Liver (tissue), 9 donors: ENCODE measurements around the gene LCP2. TPM values are rescaled to one million over a fixed set of nuclear protein-coding genes. Genes with fewer than 3 reads are reported as not detected.

Source experiments
- DNase-seq: peaks from one replicate; pipeline ENCODE4 v3.0.0-alpha.2; 2017; ENCODE audit warnings: low spot score
- H3K27ac ChIP-seq, 2 donors: one replicate each; pipeline ENCODE4 v1.7.0; 2013; ENCODE audit warnings: inconsistent platforms in 2 of 2, low read length in 2 of 2, control low read depth in 1 of 2, low read depth in 1 of 2, mild to moderate bottlenecking in 1 of 2
- H3K27me3 ChIP-seq, 4 donors: one replicate each; pipeline versions ENCODE4 v1.6.1 to v1.7.0; 2013; ENCODE audit warnings: low read length in 3 of 4, inconsistent platforms in 1 of 4, mild to moderate bottlenecking in 1 of 4, moderate library complexity in 1 of 4; ENCODE audit not compliant: control insufficient read depth in 4 of 4, insufficient read depth in 4 of 4
- H3K36me3 ChIP-seq, 4 donors: one replicate each; pipeline versions ENCODE4 v1.6.1 to v1.7.0; 2013; ENCODE audit warnings: low read length in 3 of 4, mild to moderate bottlenecking in 3 of 4, low read depth in 1 of 4, moderate library complexity in 1 of 4; ENCODE audit not compliant: control insufficient read depth in 4 of 4, insufficient read depth in 3 of 4
- H3K4me1 ChIP-seq, 4 donors: one replicate each; pipeline versions ENCODE4 v1.6.1 to v1.7.0; 2013; ENCODE audit warnings: low read length in 3 of 4, mild to moderate bottlenecking in 3 of 4, moderate library complexity in 1 of 4; ENCODE audit not compliant: control insufficient read depth in 4 of 4, insufficient read depth in 4 of 4
- H3K4me3 ChIP-seq, 3 donors: one replicate each; pipeline versions ENCODE4 v1.6.1 to v1.7.0; 2013; ENCODE audit warnings: low read length in 3 of 3, control low read depth in 1 of 3, low read depth in 1 of 3, mild to moderate bottlenecking in 1 of 3
- H3K9ac ChIP-seq, 2 donors: one replicate each; pipeline ENCODE4 v1.7.0; 2013; ENCODE audit warnings: low read length in 2 of 2, mild to moderate bottlenecking in 2 of 2, moderate library complexity in 2 of 2, control low read depth in 1 of 2, low read depth in 1 of 2
- H3K9me3 ChIP-seq, 4 donors: one replicate each; pipeline versions ENCODE4 v1.6.1 to v1.7.0; 2013; ENCODE audit warnings: low read length in 3 of 4; ENCODE audit not compliant: control insufficient read depth in 4 of 4
- EGR1 ChIP-seq, 2 donors: IDR thresholded peaks; 2 replicates each; pipeline ENCODE4 v1.6.1; 2016 to 2018; ENCODE audit warnings: antibody characterized with exemption in 2 of 2, low read depth in 2 of 2
- FOXA1 ChIP-seq: IDR thresholded peaks from 2 replicates; pipeline ENCODE4 v1.6.1; 2016; ENCODE audit warnings: antibody characterized with exemption
- FOXA2 ChIP-seq: IDR thresholded peaks from 2 replicates; pipeline ENCODE4 v1.6.1; 2016; ENCODE audit warnings: antibody characterized with exemption
- GABPA ChIP-seq, 2 donors: IDR thresholded peaks in 1 of 2; conservative IDR thresholded peaks in 1 of 2; 2 replicates each; pipeline ENCODE4 v1.6.1; 2016; ENCODE audit warnings: antibody characterized with exemption in 2 of 2, mild to moderate bottlenecking in 1 of 2, moderate library complexity in 1 of 2
- HNF4G ChIP-seq: IDR thresholded peaks from 2 replicates; pipeline ENCODE4 v1.6.1; 2016; ENCODE audit warnings: antibody characterized with exemption
- JUND ChIP-seq, 2 donors: IDR thresholded peaks; 2 replicates each; pipeline ENCODE4 v1.6.1; 2016; ENCODE audit warnings: antibody characterized with exemption in 2 of 2
- NR2F2 ChIP-seq: IDR thresholded peaks from 2 replicates; pipeline ENCODE4 v1.6.1; 2016; ENCODE audit warnings: antibody characterized with exemption
- RAD21 ChIP-seq, 2 donors: IDR thresholded peaks; 2 replicates each; pipeline ENCODE4 v1.6.1; 2016; ENCODE audit warnings: antibody characterized with exemption in 2 of 2, mild to moderate bottlenecking in 2 of 2
- RXRA ChIP-seq, 2 donors: IDR thresholded peaks; 2 replicates each; pipeline ENCODE4 v1.6.1; 2017 to 2018; ENCODE audit warnings: antibody characterized with exemption in 2 of 2, mild to moderate bottlenecking in 1 of 2
- SP1 ChIP-seq: IDR thresholded peaks from 2 replicates; pipeline ENCODE4 v1.6.1; 2018; ENCODE audit warnings: antibody characterized with exemption, mild to moderate bottlenecking
- TAF1 ChIP-seq: conservative IDR thresholded peaks from 2 replicates; pipeline ENCODE4 v1.6.1; 2016; ENCODE audit warnings: antibody characterized with exemption, mild to moderate bottlenecking
- WGBS: extraction: QIAGEN DNeasy Blood & Tissue Kit; methylation state at CpG from one replicate; pipeline ENCODE4 v1.1.7; 2013; 5-methylcytosine and 5-hydroxymethylcytosine counted together
- polyA plus RNA-seq, 2 donors: library from polyadenylated mRNA; stranded (reverse) in 1 of 2; unstranded in 1 of 2; fragments of 200-250 nt in 1 of 2; fragments of >200 nt in 1 of 2; fragmentation: Nextera tagmentation in 1 of 2; extraction: Ambion mirVana in 1 of 2; gene quantifications; one replicate each; pipeline versions ENCODE4 v1.2.1 to v1.2.3, GENCODE V29; 2013 to 2015
- total RNA-seq, 2 donors: library from RNA; depleted of rRNA; stranded (reverse); fragments of >200 nt; gene quantifications; one replicate each; pipeline ENCODE4 v1.2.3, GENCODE V29; 2014
- TF ChIP-seq, protein P1 (sequence below): IDR thresholded peaks from 2 replicates; pipeline ENCODE4 v1.6.1; 2016; ENCODE audit warnings: antibody characterized with exemption
- TF ChIP-seq, protein P2 (sequence below): fragments of 150-350 bp; IDR thresholded peaks from 2 replicates; pipeline ENCODE4 v1.5.1; 2017; ENCODE audit warnings: improper control_type of control experiment, low read depth, low read length; ENCODE audit not compliant: missing input control
- TF ChIP-seq, protein P3 (sequence below): IDR thresholded peaks from 2 replicates; pipeline ENCODE4 v1.6.1; 2016; ENCODE audit warnings: antibody characterized with exemption
- TF ChIP-seq, protein P4 (sequence below): IDR thresholded peaks from 2 replicates; pipeline ENCODE4 v1.6.1; 2016; ENCODE audit warnings: antibody characterized with exemption, mild to moderate bottlenecking
- TF ChIP-seq, protein P5 (sequence below): IDR thresholded peaks from 2 replicates; pipeline ENCODE4 v1.6.1; 2016; ENCODE audit warnings: antibody characterized with exemption
- donor health status: healthy.
- donor health status: healthy.
- donor health status: healthy.
- donor health status: healthy.
- donor health status: healthy.

Gene LCP2
- total and polyA plus RNA-seq, 4 donors, result 3.6 to 16.3 (median 6.7) TPM

DNA sequence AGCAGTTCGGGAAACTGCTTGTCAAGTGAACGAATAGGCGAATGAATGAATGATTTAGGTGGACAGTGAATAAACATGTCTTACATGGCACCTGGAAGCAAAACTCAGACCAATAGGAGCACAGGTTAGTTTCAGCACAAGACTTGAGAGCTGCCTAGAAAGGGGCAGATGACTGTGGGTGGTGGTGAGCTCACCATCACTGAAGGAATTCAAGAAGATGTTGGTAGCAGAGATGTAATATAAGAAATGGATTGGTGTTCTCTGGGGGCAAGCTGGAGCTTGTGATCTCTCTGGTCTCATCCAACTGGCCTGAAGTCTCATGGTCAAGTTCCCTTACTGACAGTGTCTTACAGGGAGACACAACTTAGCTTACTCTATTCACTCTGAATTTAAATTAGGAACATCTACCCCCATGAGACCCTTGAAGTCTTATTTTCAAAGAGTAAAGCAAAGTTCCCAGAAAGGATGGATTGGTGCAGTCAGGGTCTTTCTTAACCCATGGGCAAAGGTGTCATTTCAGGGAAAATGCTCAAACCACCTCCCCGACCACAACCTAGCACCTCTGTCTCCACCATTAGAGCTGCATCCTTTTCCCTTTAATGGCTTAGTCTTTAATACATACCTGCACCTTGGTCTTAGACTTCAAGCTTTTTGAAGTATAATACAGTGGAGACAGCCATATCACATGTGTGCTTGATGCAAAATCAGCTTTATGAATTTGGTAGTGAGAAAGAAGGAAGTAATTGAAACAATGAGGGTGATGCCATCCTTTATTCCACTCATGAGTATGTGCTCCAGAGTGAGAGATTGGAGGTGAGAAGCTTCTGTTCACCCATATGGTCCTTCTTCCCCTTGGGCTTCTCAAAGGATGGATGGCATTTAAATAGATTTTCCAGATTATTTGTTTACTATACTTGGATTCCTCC is 5.1 kb downstream of the LCP2 start:
- Histone ChIP-seq H3K4me3 (no peak overlapping the region), H3K9ac (no peak overlapping the region), H3K9me3 (peaks cover 0 to 2% (median 0%) of the 10 kb centered on the region in 4 donors), H3K36me3 (peaks cover 0 to 5% (median 0%) of the 10 kb centered on the region in 4 donors), H3K27me3 (no peaks in the 10 kb centered on the region), H3K27ac (no peak overlapping the region), H3K4me1 (peaks cover 0 to 2% (median under 1%) of the 10 kb centered on the region in 4 donors)
- 87% methylated on average over 4 of the region's 4 CpGs for WGBS
- no peak for DNase-seq
- TF ChIP-seq HNF4G, result no peak

DNA sequence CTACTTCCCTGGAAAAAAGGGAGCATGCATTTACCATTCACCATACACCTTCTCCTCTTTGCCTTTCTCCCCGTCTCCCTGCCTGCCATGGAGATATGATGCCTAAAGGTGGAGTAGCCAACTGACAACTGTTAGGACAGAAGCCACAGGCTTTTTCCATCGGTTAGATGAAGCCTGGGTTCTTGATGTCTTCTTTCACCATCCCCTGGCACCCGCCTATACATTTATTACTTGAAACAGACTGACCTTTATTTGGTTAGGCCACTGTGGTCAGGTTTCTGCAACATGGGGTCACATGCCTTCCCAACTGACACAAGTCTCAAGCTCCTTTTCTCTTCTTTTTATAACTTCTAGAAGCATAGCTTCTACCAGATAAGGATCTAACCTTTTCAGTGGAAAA is 7.1 kb downstream of the LCP2 start:
- 57% methylated on average over 3 of the region's 3 CpGs for WGBS

DNA sequence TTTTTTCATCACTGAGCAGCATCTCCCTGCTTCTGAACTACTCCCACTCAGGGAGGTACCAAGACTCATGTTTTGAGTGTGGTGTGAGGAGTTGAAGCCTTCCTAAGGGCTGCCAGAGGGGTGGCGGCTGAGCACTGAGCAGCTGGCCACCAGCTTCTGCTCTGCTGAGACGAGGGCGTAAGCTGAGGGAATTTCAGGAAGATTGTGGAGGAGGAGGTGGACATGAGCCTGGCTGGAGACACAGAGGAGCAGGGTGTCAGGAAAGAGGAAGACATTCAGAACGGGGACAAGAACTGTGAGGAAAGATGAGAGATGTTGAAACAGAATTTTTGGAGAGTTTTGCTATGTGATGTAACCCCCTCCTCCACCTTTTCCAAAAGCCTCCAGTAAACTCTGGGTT is 7.8 kb downstream of the LCP2 start:
- WGBS, result 47% methylated on average over 4 of the region's 4 CpGs
- H3K27me3 ChIP-seq, result no peaks in the 10 kb centered on the region
- no peak overlapping the region for H3K9ac ChIP-seq
- TF ChIP-seq GABPA (IDR thresholded peaks at IDR 0.05 in 1 of 2, conservative IDR thresholded peaks at IDR 0.05 in 1 of 2) (no peak), JUND (IDR thresholded peaks at IDR 0.05) (no peak), FOXA1 (no peak), RAD21 (IDR thresholded peaks at IDR 0.05) (no peak), FOXA2 (no peak), HNF4G (no peak), TAF1 (no peak), EGR1 (IDR thresholded peaks at IDR 0.05; ENCODE audit: low read depth in 2 of 2) (no peak)
- TF ChIP-seq, protein P1, sequence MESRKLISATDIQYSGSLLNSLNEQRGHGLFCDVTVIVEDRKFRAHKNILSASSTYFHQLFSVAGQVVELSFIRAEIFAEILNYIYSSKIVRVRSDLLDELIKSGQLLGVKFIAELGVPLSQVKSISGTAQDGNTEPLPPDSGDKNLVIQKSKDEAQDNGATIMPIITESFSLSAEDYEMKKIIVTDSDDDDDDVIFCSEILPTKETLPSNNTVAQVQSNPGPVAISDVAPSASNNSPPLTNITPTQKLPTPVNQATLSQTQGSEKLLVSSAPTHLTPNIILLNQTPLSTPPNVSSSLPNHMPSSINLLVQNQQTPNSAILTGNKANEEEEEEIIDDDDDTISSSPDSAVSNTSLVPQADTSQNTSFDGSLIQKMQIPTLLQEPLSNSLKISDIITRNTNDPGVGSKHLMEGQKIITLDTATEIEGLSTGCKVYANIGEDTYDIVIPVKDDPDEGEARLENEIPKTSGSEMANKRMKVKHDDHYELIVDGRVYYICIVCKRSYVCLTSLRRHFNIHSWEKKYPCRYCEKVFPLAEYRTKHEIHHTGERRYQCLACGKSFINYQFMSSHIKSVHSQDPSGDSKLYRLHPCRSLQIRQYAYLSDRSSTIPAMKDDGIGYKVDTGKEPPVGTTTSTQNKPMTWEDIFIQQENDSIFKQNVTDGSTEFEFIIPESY, result no peak
- TF ChIP-seq, protein P2, sequence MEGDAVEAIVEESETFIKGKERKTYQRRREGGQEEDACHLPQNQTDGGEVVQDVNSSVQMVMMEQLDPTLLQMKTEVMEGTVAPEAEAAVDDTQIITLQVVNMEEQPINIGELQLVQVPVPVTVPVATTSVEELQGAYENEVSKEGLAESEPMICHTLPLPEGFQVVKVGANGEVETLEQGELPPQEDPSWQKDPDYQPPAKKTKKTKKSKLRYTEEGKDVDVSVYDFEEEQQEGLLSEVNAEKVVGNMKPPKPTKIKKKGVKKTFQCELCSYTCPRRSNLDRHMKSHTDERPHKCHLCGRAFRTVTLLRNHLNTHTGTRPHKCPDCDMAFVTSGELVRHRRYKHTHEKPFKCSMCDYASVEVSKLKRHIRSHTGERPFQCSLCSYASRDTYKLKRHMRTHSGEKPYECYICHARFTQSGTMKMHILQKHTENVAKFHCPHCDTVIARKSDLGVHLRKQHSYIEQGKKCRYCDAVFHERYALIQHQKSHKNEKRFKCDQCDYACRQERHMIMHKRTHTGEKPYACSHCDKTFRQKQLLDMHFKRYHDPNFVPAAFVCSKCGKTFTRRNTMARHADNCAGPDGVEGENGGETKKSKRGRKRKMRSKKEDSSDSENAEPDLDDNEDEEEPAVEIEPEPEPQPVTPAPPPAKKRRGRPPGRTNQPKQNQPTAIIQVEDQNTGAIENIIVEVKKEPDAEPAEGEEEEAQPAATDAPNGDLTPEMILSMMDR, result no peak
- TF ChIP-seq, protein P3, sequence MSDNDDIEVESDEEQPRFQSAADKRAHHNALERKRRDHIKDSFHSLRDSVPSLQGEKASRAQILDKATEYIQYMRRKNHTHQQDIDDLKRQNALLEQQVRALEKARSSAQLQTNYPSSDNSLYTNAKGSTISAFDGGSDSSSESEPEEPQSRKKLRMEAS, result no peak
- TF ChIP-seq, protein P4, sequence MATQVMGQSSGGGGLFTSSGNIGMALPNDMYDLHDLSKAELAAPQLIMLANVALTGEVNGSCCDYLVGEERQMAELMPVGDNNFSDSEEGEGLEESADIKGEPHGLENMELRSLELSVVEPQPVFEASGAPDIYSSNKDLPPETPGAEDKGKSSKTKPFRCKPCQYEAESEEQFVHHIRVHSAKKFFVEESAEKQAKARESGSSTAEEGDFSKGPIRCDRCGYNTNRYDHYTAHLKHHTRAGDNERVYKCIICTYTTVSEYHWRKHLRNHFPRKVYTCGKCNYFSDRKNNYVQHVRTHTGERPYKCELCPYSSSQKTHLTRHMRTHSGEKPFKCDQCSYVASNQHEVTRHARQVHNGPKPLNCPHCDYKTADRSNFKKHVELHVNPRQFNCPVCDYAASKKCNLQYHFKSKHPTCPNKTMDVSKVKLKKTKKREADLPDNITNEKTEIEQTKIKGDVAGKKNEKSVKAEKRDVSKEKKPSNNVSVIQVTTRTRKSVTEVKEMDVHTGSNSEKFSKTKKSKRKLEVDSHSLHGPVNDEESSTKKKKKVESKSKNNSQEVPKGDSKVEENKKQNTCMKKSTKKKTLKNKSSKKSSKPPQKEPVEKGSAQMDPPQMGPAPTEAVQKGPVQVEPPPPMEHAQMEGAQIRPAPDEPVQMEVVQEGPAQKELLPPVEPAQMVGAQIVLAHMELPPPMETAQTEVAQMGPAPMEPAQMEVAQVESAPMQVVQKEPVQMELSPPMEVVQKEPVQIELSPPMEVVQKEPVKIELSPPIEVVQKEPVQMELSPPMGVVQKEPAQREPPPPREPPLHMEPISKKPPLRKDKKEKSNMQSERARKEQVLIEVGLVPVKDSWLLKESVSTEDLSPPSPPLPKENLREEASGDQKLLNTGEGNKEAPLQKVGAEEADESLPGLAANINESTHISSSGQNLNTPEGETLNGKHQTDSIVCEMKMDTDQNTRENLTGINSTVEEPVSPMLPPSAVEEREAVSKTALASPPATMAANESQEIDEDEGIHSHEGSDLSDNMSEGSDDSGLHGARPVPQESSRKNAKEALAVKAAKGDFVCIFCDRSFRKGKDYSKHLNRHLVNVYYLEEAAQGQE, result no peak
- peaks cover 0 to 12% (median 0%) of the 10 kb centered on the region in 4 donors for H3K36me3 ChIP-seq
- H3K4me3 ChIP-seq, result no peak overlapping the region
- peaks cover 0 to 2% (median 0%) of the 10 kb centered on the region in 4 donors for H3K9me3 ChIP-seq
- DNase-seq, result no peak
- H3K27ac ChIP-seq, result no peak overlapping the region
- H3K4me1 ChIP-seq, result peaks cover 0 to 2% (median under 1%) of the 10 kb centered on the region in 4 donors

More for the DNA sequence above, 7.1 kb downstream of the LCP2 start:
- Histone ChIP-seq H3K27me3 (no peaks in the 10 kb centered on the region), H3K27ac (no peak overlapping the region), H3K9me3 (peaks cover 0 to 2% (median 0%) of the 10 kb centered on the region in 4 donors), H3K4me1 (peaks cover 0 to 2% (median under 1%) of the 10 kb centered on the region in 4 donors), H3K9ac (no peak overlapping the region), H3K4me3 (no peak overlapping the region), H3K36me3 (peaks cover 0 to 11% (median 0%) of the 10 kb centered on the region in 4 donors)
- DNase-seq, result no peak
- TF ChIP-seq RXRA (IDR thresholded peaks at IDR 0.05) (no peak), SP1 (no peak), NR2F2 (no peak), GABPA (IDR thresholded peaks at IDR 0.05 in 1 of 2, conservative IDR thresholded peaks at IDR 0.05 in 1 of 2) (no peak), EGR1 (IDR thresholded peaks at IDR 0.05; ENCODE audit: low read depth in 2 of 2) (no peak), RAD21 (IDR thresholded peaks at IDR 0.05) (no peak), JUND (IDR thresholded peaks at IDR 0.05) (no peak), HNF4G (no peak), TAF1 (no peak)
- TF ChIP-seq, protein P5, sequence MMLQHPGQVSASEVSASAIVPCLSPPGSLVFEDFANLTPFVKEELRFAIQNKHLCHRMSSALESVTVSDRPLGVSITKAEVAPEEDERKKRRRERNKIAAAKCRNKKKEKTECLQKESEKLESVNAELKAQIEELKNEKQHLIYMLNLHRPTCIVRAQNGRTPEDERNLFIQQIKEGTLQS, result no peak
